ACC112 (cell line): ENCODE measurements around the gene AMDHD2.

Experiments
- H2AFZ ChIP-seq: fragments of 200-600 bp; sonication (generic); one replicate; pipeline ENCODE4 v1.6.0; 2017; ENCODE audit warnings: antibody characterized with exemption, low read length; ENCODE audit not compliant: unreplicated experiment
- H3K27ac ChIP-seq: fragments of 200-600 bp; sonication (generic); 2 replicates; pipeline ENCODE4 v1.5.1; 2014; ENCODE audit warnings: low read depth, mild to moderate bottlenecking, antibody characterized with exemption, low read length, moderate library complexity
- H3K27me3 ChIP-seq: fragments of 200-600 bp; sonication (generic); 2 replicates; pipeline ENCODE4 v1.6.1; 2014; ENCODE audit warnings: mild to moderate bottlenecking, antibody characterized with exemption, low read length, moderate library complexity, mixed read lengths; ENCODE audit not compliant: insufficient read depth
- H3K36me3 ChIP-seq: fragments of 200-600 bp; sonication (generic); 2 replicates; pipeline ENCODE4 v1.6.1; 2016; ENCODE audit warnings: mild to moderate bottlenecking, antibody characterized with exemption, low read length, moderate library complexity, mixed read lengths; ENCODE audit not compliant: insufficient read depth
- H3K4me1 ChIP-seq: fragments of 200-600 bp; sonication (generic); one replicate; pipeline ENCODE4 v1.6.1; 2016; ENCODE audit warnings: low read length, mixed read lengths; ENCODE audit not compliant: insufficient read depth, unreplicated experiment, control insufficient read depth
- H3K4me3 ChIP-seq: fragments of 200-600 bp; sonication (generic); 2 replicates; pipeline ENCODE4 v1.5.1; 2014; ENCODE audit warnings: mild to moderate bottlenecking, low read depth, low read length
- H3K79me2 ChIP-seq: fragments of 200-600 bp; sonication (generic); one replicate; pipeline ENCODE4 v1.6.0; 2016; ENCODE audit warnings: low read length; ENCODE audit not compliant: control insufficient read depth, unreplicated experiment, insufficient read depth

AMDHD2 gene

GRCh38 chr16:2500918-2501750 is 19.0 kb upstream of the AMDHD2 start:
- Histone ChIP-seq H3K4me1 (peaks cover 13% of the 10 kb centered on the region), H2AFZ (no peak overlapping the region), H3K36me3 (0 out of 2 replicates have a peak, but pooled peaks cover 4% of the 10 kb centered on the region), H3K27me3 (no peaks in the 10 kb centered on the region), H3K79me2 (no peaks in the 10 kb centered on the region), H3K4me3 (no peak overlapping the region), H3K27ac (no peak overlapping the region)

GRCh38 chr16:2501946-2502895 is 17.9 kb upstream of the AMDHD2 start:
- no peaks in the 10 kb centered on the region for H3K79me2 ChIP-seq
- H3K27ac ChIP-seq = no peak overlapping the region
- no peak overlapping the region for H2AFZ ChIP-seq
- H3K27me3 ChIP-seq = no peaks in the 10 kb centered on the region
- peaks cover 10% of the 10 kb centered on the region for H3K4me1 ChIP-seq
- H3K36me3 ChIP-seq = no peaks in the 10 kb centered on the region
- H3K4me3 ChIP-seq = no peak overlapping the region

- Histone ChIP-seq H3K36me3 (no peaks in the 10 kb centered on the region), H3K27me3 (no peaks in the 10 kb centered on the region), H2AFZ (no peak overlapping the region), H3K4me3 (no peak overlapping the region), H3K79me2 (no peaks in the 10 kb centered on the region), H3K4me1 (peaks cover 7% of the 10 kb centered on the region), H3K27ac (no peak overlapping the region)
Measured at GRCh38 chr16:2505695-2506094, 14.5 kb upstream of the AMDHD2 start.

DNA sequence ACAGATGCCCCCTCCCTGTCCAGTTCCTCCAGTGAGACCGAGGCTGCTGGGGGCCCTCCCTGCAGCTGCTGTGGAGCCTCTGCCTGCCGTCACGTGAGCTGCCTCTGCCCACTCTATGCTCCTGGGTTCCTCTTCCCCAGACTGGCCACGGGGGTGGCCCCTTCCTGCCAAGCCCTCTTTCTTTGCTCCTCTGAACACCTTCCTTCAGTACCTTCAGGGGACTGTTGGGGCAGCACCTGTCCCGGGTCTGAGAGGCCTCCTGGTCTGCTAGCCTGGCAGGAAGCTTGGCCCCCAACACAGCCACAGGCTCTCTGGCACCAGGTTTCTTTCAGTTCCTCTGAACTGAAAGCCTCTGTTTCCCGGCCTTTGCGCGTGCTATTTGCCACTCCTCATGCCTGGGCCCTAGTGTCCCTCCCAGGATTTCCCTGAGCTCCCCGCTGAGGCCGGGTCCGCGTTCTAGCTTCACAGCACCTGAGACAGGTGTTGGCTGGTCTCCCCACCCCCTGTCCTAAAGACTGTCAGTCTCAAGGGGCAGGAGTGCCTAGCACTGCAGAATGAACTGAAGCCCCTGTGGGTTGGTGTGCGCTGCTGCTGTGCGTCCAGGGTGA is 13.0 kb upstream of the AMDHD2 start:
- Histone ChIP-seq H2AFZ (no peak overlapping the region), H3K4me1 (peaks cover 7% of the 10 kb centered on the region), H3K4me3 (no peak overlapping the region), H3K36me3 (no peaks in the 10 kb centered on the region), H3K27ac (no peak overlapping the region), H3K79me2 (no peaks in the 10 kb centered on the region), H3K27me3 (no peaks in the 10 kb centered on the region)

DNA sequence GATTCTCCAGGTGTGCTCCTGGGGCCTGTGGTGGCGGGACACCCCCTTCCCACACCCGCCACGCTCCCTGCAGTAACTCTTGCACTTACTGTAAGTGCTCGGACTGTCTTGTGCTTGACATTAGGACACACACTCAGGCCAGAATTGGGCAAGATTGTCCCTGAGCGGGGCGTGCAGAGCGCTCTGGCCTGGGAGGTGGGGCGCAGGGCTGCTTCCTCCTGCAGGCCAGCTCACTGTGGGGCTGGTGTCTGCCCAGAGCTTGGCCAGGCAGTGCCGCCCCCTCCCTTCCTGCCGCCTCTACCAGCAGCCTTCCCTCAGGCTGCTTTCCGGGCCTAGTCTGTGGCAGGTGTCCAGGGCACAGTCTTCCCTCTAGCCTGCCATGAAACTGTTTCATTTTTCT is 12.5 kb upstream of the AMDHD2 start:
- Histone ChIP-seq H3K4me1 (peaks cover 5% of the 10 kb centered on the region), H3K27ac (no peak overlapping the region), H2AFZ (no peak overlapping the region), H3K36me3 (no peaks in the 10 kb centered on the region), H3K4me3 (no peak overlapping the region), H3K27me3 (no peaks in the 10 kb centered on the region), H3K79me2 (no peaks in the 10 kb centered on the region)

DNA sequence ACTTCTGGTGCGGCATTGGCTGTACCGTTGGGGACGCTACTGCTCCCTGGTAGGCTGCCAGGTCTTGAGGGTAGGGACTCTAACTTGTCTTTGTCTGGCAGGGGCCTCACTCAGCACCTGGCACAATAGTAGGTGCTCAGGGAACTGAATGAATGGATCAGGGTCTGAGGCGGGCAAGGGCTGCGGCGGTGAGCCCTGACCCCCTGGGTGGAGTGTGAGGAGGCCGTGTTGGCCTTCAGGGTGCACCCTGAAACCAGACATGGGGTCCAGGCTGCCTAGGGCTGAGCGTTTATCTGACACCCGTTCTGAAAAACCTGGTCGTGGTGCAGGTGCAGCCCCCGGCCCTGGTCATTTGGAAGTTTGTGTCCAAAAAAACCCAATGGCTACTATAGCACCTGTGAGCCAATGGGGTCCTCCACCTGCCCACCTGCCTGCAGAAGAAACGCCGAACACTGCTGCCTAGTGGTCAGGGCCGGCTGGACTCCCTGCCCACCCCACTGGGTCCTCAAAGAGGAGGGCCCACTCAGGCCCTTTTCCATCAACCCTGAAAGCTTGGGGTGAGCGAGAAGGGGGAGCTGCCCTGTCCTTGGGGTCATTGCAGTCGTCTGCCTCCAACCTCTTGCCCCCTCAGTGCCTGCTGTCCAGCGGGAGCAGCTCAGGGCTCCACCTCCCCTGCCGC is 11.3 kb upstream of the AMDHD2 start:
- Histone ChIP-seq H3K27ac (no peak overlapping the region), H3K79me2 (peaks cover under 1% of the 10 kb centered on the region), H3K27me3 (no peaks in the 10 kb centered on the region), H3K4me1 (no peaks in the 10 kb centered on the region), H3K4me3 (no peak overlapping the region), H3K36me3 (no peaks in the 10 kb centered on the region), H2AFZ (no peak overlapping the region)

DNA sequence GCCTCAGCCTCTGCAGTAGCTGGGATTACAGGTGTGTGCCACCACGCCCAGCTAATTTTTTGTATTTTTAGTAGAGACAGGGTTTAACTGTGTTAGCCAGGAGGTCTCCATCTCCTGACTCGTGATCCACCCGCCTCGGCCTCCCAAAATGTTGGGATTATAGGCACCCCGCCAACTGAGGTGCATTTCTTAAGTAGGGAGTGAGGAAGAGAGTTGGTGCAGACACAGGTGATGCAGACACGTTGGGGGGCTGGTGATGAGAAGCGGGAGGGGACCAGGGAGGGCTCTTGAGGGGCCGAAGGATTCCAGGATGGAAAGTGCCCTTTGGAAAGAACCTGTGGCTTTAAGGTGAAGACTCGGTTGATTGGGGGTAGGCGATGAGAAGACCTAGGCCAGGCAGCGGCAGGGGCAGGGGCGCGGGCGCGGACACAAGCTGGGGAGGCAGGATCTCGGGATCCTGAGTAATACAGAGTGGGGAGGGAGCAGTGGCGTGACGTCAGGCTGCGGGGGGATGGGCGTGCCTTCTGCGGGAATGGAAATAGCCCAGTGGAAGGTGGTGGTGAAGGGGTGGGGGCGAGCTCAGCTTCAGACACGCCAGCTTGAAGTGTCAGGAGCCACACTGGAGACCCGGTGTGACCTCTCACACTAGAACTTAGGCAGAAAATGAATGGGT is 8.9 kb upstream of the AMDHD2 start:
- H2AFZ ChIP-seq = no peak overlapping the region
- H3K79me2 ChIP-seq = peaks cover 25% of the 10 kb centered on the region
- peaks cover 11% of the 10 kb centered on the region for H3K4me1 ChIP-seq
- no peaks in the 10 kb centered on the region for H3K36me3 ChIP-seq
- no peak overlapping the region for H3K27ac ChIP-seq
- H3K27me3 ChIP-seq = no peaks in the 10 kb centered on the region
- no peak overlapping the region for H3K4me3 ChIP-seq

DNA sequence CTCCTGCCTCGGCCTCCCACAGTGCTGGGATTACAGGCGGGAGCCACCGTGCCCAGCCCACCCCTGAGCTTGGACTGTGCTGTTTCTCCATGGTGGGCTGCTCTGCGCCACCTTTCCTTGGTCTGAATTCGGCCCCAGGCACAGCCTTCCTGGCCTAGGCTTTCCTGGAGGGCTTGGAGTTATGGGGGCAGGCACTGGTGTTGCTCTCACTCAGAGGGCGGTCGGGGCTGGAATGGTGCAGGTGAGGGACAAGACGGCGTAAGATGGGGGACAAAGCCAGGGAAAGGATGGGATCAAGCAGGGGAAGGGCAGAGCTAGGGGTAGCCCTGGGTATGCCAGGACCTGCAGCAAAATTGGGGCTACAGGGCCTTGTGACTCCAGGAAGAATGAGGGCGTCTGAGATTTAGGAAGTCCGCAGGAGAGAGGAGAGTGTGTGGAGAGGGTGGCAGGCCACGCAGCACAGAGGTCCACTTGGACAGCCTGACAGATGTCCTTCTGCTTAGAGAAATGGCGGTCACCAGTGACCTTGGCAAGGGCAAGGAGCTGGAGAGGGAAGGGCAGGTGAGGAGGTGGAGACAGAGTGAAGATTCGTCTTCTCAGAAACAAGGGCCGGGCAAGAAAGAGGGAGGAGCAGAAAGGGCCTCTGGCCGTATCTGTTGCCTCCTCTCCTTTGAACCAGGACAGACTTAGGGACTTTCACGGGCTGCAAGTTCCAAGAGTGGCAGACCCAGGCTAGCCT is 8.0 kb upstream of the AMDHD2 start:
- H3K36me3 ChIP-seq = no peaks in the 10 kb centered on the region
- H3K4me3 ChIP-seq = no peak overlapping the region
- no peak overlapping the region for H3K27ac ChIP-seq
- H3K79me2 ChIP-seq = peaks cover 34% of the 10 kb centered on the region
- no peaks in the 10 kb centered on the region for H3K27me3 ChIP-seq
- peaks cover 20% of the 10 kb centered on the region for H3K4me1 ChIP-seq
- no peak overlapping the region for H2AFZ ChIP-seq

DNA sequence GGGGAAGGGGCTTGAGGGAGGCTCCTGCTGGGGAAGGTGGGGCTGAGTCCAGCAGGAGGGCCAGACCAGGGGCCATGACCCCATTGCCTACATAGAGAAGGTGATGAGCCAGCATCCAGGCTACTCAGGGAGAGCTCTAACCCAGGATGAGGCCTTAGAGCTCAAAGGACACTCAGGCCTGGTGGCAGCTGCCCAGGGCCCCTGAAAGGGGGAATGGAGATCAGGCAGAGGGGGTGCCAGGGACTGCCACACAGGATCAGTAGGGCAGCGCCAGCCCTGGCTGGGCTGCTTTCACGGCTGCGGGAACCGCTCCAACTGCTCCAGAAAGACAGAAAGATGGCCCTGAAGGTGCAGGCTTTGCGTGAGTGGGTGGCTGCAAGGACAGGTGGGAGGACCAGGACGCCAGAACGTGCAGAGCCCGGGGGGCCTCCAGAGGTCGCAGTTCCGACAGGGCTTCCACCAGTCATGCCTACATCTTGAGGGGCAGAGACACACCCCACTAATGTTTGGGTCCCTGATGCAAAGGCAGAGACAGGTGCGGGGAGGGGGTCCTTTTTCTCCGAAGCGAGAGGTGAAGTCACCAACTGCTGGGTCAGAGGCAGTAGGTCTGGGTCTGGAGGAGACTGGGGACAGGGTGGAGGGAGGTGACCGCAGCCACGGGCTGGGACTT is 7.3 kb upstream of the AMDHD2 start:
- H3K4me3 ChIP-seq = peak overlapping the region; percentile 87
- H3K27ac ChIP-seq = no peak overlapping the region
- no peaks in the 10 kb centered on the region for H3K36me3 ChIP-seq
- no peaks in the 10 kb centered on the region for H3K27me3 ChIP-seq
- H3K4me1 ChIP-seq = peaks cover 24% of the 10 kb centered on the region
- H2AFZ ChIP-seq = peak overlapping the region; percentile 48
- H3K79me2 ChIP-seq = peaks cover 41% of the 10 kb centered on the region
